PC-9 (cell line): ENCODE results near the gene XRCC4. TPM values are rescaled to one million over a fixed set of nuclear protein-coding genes. Genes with fewer than 3 reads are reported as not detected.

ENCODE experiments used
- Bru-seq: library from RNA; stranded (reverse); fragments of 400-500 nt; gene quantifications from one replicate; lab custom pipeline; 2021; lab: Mats Ljungman, UMichigan
- BruChase-seq, 2 experiments: library from RNA; stranded (reverse); fragments of 400-500 nt; gene quantifications; one replicate each; lab custom pipeline; 2021; lab: Mats Ljungman, UMichigan
- BruUV-seq: library from RNA; stranded (reverse); fragments of 400-500 nt; replicated peaks from 2 replicates; lab custom pipeline; 2021; lab: Mats Ljungman, UMichigan
- CTCF ChIA-PET: fragments of 300-600 bp; sonication (Branson Sonifier 250); formaldehyde crosslinking; loops from one replicate; lab custom pipeline; 2022; ENCODE audit warnings: antibody characterized with exemption; lab: Charles Lee
- POLR2A ChIA-PET: fragments of 300-600 bp; sonication (Branson Sonifier 250); formaldehyde crosslinking; loops from one replicate; lab custom pipeline; 2022; ENCODE audit warnings: antibody characterized with exemption; ENCODE audit not compliant: unreplicated experiment; lab: Charles Lee
- DNase-seq, 2 experiments: peaks; one replicate each; pipeline versions ENCODE4 v3.0.0 to v3.0.0-alpha.2; 2015 to 2022; ENCODE audit warnings: mixed read lengths in 1 of 2
- H2AFZ ChIP-seq: fragments of 200-600 bp; sonication (generic); 2 replicates; pipeline ENCODE4 v1.8.1; 2017; ENCODE audit warnings: antibody characterized with exemption
- H3F3A ChIP-seq: fragments of 200-600 bp; sonication (generic); 2 replicates; pipeline ENCODE4 v1.8.1; 2017; ENCODE audit warnings: antibody characterized with exemption, mild to moderate bottlenecking, low read depth; ENCODE audit not compliant: insufficient read depth
- H3K27ac ChIP-seq: fragments of 200-600 bp; sonication (generic); 2 replicates; pipeline ENCODE4 v1.6.1; 2016; ENCODE audit warnings: mixed run types
- H3K27me3 ChIP-seq: fragments of 200-600 bp; sonication (generic); 2 replicates; pipeline ENCODE4 v1.6.1; 2016; ENCODE audit warnings: low read depth, mixed run types; ENCODE audit not compliant: insufficient read depth
- H3K36me3 ChIP-seq: fragments of 200-600 bp; sonication (generic); 2 replicates; pipeline ENCODE4 v1.6.1; 2016; ENCODE audit warnings: low read depth, mixed run types
- H3K4me1 ChIP-seq: fragments of 200-600 bp; sonication (generic); replicated peaks from 2 replicates; pipeline ENCODE4 v1.6.1; 2016; ENCODE audit warnings: mixed run types; ENCODE audit not compliant: insufficient read depth
- H3K4me2 ChIP-seq: fragments of 200-600 bp; sonication (generic); 2 replicates; pipeline ENCODE4 v1.6.1; 2017; ENCODE audit warnings: mixed run types
- H3K4me3 ChIP-seq: fragments of 200-600 bp; sonication (generic); 2 replicates; pipeline ENCODE4 v1.6.1; 2016; ENCODE audit warnings: mixed run types
- H3K79me2 ChIP-seq: fragments of 200-600 bp; sonication (generic); 2 replicates; pipeline ENCODE4 v1.6.1; 2017; ENCODE audit warnings: low read depth, mixed run types
- H3K9me2 ChIP-seq: fragments of 200-600 bp; sonication (generic); 2 replicates; pipeline ENCODE4 v1.8.1; 2017; ENCODE audit warnings: mild to moderate bottlenecking; ENCODE audit not compliant: insufficient read depth
- H3K9me3 ChIP-seq: fragments of 200-600 bp; sonication (generic); 2 replicates; pipeline ENCODE4 v1.8.1; 2016; ENCODE audit warnings: low read depth; ENCODE audit not compliant: insufficient read depth
- H4K20me1 ChIP-seq: fragments of 200-600 bp; sonication (generic); 2 replicates; pipeline ENCODE4 v1.8.1; 2017; ENCODE audit not compliant: insufficient read depth
- EZH2 ChIP-seq: fragments of 200-600 bp; sonication (generic); IDR thresholded peaks from 2 replicates; pipeline ENCODE4 v1.8.0; 2017; ENCODE audit warnings: antibody characterized with exemption, low read depth
- intact Hi-C: fragments of 100-400 bp; cut with micrococcal nuclease; formaldehyde crosslinking; loops from one replicate; pipeline ENCODE4 v1.10.0; 2022; ENCODE audit not compliant: unreplicated experiment
- long read RNA-seq: library from polyadenylated mRNA; stranded (forward); transcript quantifications from one replicate; pipeline ENCODE4 v2.0.0, GENCODE V29; 2022
- total RNA-seq: library from RNA; stranded (reverse); gene quantifications from 2 replicates; pipeline ENCODE4 v1.2.3, GENCODE V29; 2021
- TF ChIP-seq, protein P1 (sequence below): fragments of 200-600 bp; sonication (generic); conservative IDR thresholded peaks from 2 replicates; pipeline ENCODE4 v1.6.1; 2017; ENCODE audit warnings: mixed run types, antibody characterized with exemption, mild to moderate bottlenecking, moderate library complexity

Gene XRCC4
- total RNA-seq (10.2 and 12.2 TPM in 2 replicates), Bru-seq, nascent RNA (percentile 67 among the genes with signal in this experiment), BruChase-seq, experiment 1, labeled RNA remaining after a 2-hour chase (percentile 53 among the genes with signal in this experiment), BruChase-seq, experiment 2, labeled RNA remaining after a 6-hour chase (percentile 44 among the genes with signal in this experiment)
- long read RNA-seq, transcript XRCC4-203 (8 exons, 1,530 nt) = major isoform, 18 of 33 reads
- long read RNA-seq, partial matches to known transcripts = 8 of 33 reads
- long read RNA-seq, other reads (novel, unspliced or antisense) = 2 of 33 reads

DNA sequence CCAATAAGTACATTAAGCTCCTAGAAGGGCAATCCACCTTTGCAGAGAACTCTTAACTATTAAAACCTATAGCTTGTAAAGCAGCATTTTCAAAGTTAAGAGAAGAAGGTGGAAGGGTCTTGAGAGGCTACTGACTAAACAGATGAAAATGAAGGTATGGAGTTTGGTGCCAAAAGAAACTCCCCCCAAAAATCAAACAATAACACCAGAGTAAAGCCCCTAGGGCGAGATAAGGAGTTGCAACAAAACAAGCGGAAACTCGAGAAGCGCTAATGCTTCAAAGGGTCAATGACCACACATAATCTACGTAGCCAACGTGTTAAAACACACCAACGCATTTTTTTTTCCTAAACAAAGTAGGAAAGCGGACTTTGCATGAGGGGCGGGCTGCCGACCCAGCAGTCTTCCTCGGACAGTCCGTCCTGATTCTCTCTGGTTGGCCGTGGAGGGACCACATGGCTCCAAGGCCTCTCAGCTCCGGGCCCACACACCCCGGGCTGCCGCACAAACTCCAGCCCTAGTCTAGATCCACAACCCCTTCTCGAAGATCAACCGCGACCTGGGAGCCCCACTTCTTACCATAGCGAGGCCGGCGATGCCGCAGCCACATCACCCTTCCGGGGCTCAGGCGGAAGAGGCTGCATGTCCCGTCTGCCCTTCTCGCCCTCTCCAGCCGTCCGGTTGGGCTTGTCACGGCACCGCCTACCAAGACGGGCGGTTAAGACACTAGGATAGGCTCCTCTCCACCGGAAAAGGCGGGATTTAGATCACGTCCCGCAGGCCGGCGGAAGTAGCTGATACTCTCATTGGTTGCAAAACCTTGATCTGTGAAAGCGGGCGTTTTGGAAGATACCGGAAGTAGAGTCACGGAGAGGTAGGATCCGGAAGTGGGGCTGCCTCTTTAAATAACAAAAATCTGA, at the start of gene XRCC4, which contains the start of gene TMEM167A:
Gene XRCC4 (plus strand): TSS at position 806 of the 920 bp plus-strand sequence. CDS start 27,373 bp downstream, outside the sequence.
Gene TMEM167A (minus strand): TSS at position 653 of the 920 bp plus-strand sequence. CDS start 71 bp downstream, at position 582.
- Histone ChIP-seq H3K4me2 (peak within 1 kb of the TSS; percentile 89), H3K79me2 (peaks cover 71% of the 10 kb centered on the region), H3K4me1 (peaks cover 17% of the 10 kb centered on the region), H3K27me3 (no peaks in the 10 kb centered on the region), H4K20me1 (peaks cover 13% of the 10 kb centered on the region), H3K36me3 (no peaks in the 10 kb centered on the region), H3F3A (no peaks in the 10 kb centered on the region), H3K4me3 (peak within 1 kb of the TSS; percentile 70), H3K9me3 (no peaks in the 10 kb centered on the region), H3K27ac (peak within 1 kb of the TSS; percentile 69), H2AFZ (peak within 1 kb of the TSS; percentile 94), H3K9me2 (no peaks in the 10 kb centered on the region)
- TF ChIP-seq, protein P1, sequence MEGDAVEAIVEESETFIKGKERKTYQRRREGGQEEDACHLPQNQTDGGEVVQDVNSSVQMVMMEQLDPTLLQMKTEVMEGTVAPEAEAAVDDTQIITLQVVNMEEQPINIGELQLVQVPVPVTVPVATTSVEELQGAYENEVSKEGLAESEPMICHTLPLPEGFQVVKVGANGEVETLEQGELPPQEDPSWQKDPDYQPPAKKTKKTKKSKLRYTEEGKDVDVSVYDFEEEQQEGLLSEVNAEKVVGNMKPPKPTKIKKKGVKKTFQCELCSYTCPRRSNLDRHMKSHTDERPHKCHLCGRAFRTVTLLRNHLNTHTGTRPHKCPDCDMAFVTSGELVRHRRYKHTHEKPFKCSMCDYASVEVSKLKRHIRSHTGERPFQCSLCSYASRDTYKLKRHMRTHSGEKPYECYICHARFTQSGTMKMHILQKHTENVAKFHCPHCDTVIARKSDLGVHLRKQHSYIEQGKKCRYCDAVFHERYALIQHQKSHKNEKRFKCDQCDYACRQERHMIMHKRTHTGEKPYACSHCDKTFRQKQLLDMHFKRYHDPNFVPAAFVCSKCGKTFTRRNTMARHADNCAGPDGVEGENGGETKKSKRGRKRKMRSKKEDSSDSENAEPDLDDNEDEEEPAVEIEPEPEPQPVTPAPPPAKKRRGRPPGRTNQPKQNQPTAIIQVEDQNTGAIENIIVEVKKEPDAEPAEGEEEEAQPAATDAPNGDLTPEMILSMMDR = no peak
- TF ChIP-seq EZH2 = no peak
- intact Hi-C loops = loop anchor here (2.0 kb wide), 1 partner anchor 146 kb away; no protein-coding TSS in a partner anchor
- BruUV-seq = TSS peak; percentile 59
- ChIA-PET CTCF (no interaction called here), POLR2A (interaction anchor here (0.6 to 0.8 kb wide), 9 partner anchors 21 to 782 kb away, joined by 3 to 7 read pairs (median 4); no protein-coding TSS in a partner anchor)
- DNase-seq = peak; percentile 92 to 97

DNA sequence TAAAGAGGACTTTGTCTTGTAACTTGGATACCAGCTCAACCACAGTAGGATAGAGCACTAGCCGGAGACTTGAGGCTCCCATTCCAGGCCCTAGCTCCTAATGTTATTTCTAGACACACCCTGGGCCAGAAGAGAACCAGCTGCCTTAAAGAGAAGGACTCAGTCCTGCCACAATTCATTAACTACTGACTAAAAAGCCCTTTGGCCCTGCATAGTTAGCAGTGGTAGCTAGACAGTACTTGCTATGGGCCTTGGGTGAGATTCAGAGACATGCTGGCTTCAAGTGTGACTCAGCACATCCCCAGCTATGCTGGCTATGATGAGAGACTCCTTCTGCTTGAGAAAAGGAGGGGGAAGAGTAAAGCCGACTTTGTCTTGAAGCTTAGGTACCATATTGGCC, 47.4 kb upstream of the XRCC4 start:
- Histone ChIP-seq H3K4me1 (no peaks in the 10 kb centered on the region), H4K20me1 (no peaks in the 10 kb centered on the region), H3K27ac (no peak overlapping the region), H3K4me3 (no peak overlapping the region), H3F3A (no peaks in the 10 kb centered on the region), H2AFZ (no peak overlapping the region), H3K79me2 (no peaks in the 10 kb centered on the region), H3K27me3 (no peaks in the 10 kb centered on the region), H3K9me2 (no peaks in the 10 kb centered on the region; the same call in none of the 2 replicates), H3K36me3 (no peaks in the 10 kb centered on the region), H3K4me2 (no peak overlapping the region), H3K9me3 (no peaks in the 10 kb centered on the region)
- POLR2A ChIA-PET = no interaction called here
- intact Hi-C loops = no loop called here
- BruUV-seq = no TSS peak
- CTCF ChIA-PET = no interaction called here
- DNase-seq = no peak
- TF ChIP-seq EZH2 = no peak
- TF ChIP-seq, protein P1 = no peak

DNA sequence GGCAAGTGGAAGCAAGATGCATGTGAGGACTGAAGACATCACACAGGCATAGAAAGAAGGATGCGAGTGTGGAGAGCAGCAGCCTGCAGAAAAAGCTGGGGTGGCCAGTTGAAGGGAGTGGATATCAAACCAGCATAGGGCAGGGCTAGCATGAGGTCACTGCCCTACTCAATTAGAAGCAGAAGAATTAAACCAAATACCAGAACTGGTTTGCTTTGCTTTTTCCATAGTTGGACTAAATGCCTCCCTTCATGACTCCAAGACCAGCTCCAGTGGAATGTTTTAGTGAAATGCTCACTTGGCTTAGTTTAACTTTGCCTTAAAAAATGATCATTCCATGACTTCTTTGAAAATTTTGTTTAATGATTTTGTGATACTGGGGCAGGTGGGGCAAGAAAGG, 46.0 kb upstream of the XRCC4 start:
- Histone ChIP-seq H3K4me1 (no peaks in the 10 kb centered on the region), H3K4me2 (no peak overlapping the region), H4K20me1 (no peaks in the 10 kb centered on the region), H3K36me3 (no peaks in the 10 kb centered on the region), H3F3A (no peaks in the 10 kb centered on the region), H3K27ac (no peak overlapping the region), H3K79me2 (no peaks in the 10 kb centered on the region), H3K27me3 (no peaks in the 10 kb centered on the region), H2AFZ (no peak overlapping the region), H3K9me3 (no peaks in the 10 kb centered on the region), H3K4me3 (no peak overlapping the region), H3K9me2 (no peaks in the 10 kb centered on the region; the same call in none of the 2 replicates)
- TF ChIP-seq EZH2 = no peak
- TF ChIP-seq, protein P1 = no peak
- CTCF ChIA-PET = interaction anchor here (0.5 kb wide), 1 partner anchor 816 kb away, joined by 6 read pairs; no protein-coding TSS in a partner anchor
- POLR2A ChIA-PET = no interaction called here
- BruUV-seq = no TSS peak
- intact Hi-C loops = no loop called here
- DNase-seq = no peak
